Astrocyte of the hippocampus (primary cell): ENCODE measurements around the gene LRCH3.
"Not testable (repeated sequence)": the region's sequence is repeated elsewhere in the genome, so short reads cannot be mapped to it uniquely, and the experiment has no call there.

Source experiments
- DNase-seq: peaks from one replicate; pipeline ENCODE4 v3.0.0; 2011; ENCODE audit warnings: low read depth, low spot score

The LRCH3 gene

DNA sequence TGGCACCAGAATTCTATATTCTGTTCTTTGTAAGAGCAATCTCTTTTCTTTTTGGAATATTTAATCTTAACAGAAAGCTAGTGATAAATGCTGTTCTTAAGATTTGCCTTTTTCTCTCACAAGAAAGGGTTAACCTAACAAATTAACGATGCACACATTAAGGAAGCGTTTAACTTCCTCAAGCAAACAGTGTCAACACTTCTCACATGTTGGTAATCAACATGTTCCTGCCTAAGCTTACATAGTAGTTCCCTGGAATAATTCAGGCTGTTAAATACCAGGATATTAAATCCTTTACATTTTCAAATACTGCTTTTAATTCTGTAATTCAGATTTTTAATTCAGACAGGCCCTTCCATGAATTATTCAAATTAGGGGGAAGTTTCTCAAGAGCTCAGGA is 91.5 kb downstream of the LRCH3 start:
- DNase-seq: no peak

DNA sequence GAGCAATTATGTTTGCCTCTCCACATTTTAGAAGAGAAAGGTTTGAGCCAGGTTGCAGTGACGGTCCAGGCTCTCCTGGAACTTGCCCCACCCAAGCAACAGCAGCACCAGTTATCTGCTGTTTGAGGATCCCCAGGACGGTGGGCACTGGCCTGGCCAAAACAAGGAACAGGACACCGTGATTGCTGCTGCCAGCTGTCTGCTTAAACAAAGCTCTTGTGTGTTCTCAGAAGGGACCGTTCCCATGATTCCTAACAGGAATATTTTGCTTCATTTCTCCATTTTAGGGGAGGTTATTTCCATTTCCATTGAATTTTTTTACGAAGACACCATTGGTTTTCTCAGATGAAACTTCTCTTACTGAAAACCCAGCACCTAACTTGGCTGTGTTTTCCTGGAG is 92.5 kb downstream of the LRCH3 start:
- no peak for DNase-seq

DNA sequence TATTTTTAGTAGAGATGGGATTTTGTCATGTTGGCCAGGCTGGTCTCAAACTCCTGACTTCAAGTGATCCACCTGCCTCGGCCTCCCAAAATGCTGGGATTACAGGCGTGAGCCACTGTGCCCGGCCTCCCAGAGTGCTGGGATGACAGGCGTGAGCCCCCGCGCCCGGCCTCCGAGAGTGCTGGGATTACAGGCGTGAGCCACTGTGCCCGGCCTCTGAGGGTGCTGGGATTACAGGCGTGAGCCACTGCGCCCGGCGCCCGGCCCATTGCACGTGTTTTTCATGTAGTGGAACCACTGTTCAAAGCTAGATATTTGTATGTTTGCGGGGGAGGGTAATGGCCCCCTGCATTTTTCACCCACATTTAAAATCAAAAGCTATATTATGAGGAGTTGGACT is 93.3 kb downstream of the LRCH3 start:
- DNase-seq: not testable (repeated sequence)

DNA sequence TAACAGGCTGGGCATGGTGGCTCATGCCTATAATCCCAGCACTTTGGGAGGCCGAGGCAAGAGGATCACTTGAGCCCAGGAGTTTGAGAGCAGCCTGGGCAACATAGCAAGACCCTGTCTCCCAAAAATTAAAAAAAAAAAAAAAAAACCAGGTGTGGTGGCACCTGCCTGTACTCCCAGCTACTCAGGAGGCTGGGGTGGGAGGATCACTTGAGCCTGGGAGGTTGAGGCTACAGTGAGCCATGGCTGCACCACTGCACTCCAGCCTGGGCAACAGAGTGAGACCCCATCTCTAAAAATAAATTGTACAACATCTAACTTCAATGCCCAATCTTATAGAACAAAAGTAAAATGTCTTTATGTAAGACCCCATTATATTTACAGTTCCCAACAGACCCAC is 95.0 kb downstream of the LRCH3 start:
- DNase-seq: not testable (repeated sequence)

DNA sequence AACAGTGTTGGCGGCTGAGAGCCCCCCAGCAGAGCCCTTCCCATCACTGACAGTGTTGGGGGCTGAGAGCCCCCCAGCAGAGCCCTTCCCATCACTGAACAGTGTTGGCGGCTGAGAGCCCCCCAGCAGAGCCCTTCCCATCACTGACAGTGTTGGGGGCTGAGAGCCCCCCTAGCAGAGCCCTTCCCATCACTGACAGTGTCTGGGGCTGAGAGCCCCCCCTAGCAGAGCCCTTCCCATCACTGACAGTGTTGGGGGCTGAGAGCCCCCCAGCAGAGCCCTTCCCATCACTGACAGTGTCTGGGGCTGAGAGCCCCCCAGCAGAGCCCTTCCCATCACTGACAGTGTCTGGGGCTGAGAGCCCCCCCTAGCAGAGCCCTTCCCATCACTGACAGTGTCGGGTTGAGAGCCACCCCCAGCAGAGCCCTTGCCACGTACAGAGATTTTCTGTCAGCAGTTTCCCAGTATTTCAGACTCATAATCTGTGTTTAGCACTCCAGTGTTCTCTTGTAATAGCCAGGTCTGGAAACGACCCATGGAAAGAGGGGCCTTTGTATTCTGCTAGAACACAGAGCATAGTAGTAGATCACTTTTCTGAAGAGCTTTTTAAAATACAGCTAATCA is 96.5 kb downstream of the LRCH3 start:
- DNase-seq: not testable (repeated sequence)

DNA sequence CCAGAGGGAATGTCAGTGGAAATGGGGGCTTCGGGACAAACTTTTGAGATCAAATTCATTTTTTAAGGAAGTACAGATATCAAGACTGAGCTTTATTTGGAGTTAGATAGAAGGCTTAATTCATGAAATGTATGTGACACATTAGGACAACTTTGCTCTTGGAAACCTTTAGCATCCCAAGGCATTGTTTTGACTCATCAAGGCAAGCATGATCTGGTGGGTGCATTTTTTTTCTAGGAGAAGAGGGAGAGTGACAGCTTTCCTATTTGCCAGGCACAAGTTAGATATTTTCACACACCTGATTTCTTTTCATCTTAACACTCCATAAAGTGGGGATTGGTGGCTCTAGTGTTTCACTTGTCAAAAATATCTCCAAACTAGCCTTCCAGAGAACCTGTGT is 97.5 kb downstream of the LRCH3 start:
- DNase-seq: no peak

DNA sequence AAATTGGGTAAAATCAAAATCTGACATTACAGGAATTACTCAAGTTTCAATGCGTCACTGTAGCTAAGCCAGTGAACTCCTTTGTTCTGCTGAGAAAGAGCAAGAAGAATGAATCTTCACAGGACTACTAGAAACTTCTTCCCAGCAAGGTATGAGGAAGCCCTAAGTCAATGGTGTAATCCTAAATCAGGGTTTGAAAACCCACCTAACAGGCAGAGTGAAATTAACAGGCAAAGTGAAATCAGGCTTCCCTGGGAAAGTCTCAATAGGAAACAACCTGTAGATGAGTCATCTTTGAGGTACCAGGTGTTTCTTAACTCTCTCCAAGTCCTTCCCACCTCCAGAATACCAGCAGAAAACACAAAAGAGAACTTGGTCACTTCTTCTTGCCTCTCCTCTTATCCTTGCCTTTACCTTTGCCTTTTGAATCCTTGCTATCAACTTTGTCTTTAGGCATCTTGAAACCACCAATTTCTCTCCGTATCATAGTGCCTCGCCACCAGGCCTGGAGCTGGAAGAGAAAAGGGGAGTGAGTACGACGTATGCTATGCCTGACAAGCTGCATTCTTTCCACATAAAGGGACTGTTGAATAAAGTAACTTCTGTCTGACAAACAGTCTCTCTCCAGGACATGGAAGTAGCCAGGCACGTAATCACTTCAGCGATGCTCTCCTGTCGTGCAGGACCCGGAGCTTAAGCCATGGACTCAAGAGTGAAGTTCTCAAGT is 98.3 kb downstream of the LRCH3 start:
- DNase-seq: peak; percentile 56

DNA sequence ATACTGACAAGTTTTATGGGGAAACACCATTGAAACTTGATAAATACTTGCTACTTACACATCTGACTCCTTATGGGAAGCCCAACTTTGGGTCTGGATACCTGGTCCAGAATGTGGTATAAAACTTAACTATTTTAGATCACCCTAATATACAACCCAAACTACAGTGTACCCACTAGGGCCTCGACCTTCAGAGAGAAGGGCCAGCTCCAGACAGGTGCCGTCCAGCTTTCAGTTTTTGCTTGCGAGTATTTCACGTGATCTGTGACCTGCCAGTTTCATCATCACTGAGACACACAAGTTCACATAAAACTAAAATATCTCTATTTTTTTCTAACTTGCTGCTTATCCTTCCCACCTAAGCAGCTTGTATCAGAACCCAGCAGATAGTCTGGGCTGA is 99.6 kb downstream of the LRCH3 start:
- no peak for DNase-seq

DNA sequence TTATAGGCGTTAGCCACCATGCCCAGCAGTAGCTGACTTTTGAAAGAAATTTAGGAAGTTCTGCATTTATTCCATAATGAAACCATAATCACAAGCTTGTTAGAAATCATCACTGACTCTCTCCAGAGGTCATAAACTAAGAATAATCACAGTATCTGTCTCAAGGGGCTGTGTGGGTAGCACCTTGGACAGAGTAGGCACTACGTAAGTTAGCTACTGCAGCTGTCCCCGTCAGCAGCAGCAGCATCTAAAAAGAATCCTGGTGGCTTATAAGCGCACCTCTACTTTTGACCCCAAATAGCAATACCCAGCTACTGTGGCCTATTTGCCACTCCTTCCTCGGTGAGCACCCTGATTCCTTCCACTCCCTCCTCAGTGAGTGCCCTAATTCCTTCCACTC is 101.1 kb downstream of the LRCH3 start:
- no peak for DNase-seq

DNA sequence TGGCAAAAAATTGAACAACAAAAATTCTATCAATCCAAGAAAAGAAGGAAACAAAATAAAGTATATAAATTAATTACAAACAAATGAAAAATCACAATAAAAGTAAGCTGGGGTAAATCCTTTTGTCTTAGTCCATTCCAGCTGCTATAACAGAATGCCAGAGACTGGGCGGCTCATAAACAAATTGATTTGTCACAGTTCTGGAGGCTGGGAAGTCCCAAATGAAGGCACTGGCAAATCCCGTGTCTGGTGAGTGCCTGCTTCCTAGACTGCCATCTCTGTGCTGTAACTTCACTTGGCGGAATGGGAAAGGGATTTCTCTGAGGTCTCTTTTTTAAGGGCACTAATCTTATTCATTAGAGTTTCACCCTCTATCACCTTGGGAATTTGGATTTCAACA is 105.4 kb downstream of the LRCH3 start:
- no peak for DNase-seq

DNA sequence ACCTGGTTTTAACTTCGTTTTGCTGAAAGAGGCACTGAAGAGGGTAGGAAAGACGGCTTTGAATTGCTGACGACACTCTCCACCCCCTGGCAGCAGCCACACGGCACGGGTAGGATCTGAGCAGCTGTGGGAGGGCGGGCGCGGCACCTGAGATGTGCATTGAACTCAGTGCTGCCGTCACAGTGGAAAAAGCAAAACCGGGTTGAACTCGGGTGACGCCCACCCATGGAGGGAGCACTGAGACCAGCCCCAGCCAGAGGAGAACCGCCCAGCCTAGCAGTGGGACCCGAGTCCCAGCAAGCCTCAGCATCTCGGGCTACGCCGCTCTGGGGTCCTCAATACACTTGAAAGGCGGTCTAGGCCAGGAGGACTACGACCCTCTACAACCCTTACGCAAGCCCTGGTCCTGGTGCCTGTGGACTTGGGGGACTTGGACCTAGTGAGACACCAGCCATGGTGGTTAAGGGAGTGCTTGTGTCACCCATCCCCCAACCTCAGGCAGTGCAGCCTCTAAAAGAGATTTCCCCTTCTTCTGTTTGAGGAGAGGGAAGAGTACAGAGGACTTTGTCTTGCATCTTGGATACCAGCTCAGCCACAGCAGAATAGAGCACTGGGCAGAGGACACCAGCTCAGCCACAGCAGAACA is 108.9 kb downstream of the LRCH3 start:
- no peak for DNase-seq

DNA sequence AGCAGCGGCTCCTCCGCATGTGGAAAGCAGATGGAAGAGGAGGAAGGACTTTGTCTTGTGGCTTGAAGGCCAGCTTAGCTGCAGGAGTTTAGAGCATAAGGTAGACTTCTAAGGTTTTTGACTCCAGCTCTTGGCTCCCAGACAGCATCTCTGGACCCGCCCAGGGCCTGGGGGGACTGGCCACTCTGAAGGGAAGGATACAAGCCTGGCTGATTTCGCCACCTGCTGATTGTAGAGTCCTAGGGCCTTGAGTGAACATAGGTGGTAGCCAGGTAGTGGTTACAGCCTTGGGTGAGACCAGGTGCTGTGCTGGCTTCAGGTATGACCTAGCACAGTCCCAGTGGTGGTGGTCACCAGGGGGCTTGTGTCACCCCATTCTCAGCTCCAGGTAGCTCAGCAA is 110.6 kb downstream of the LRCH3 start:
- no peak for DNase-seq

DNA sequence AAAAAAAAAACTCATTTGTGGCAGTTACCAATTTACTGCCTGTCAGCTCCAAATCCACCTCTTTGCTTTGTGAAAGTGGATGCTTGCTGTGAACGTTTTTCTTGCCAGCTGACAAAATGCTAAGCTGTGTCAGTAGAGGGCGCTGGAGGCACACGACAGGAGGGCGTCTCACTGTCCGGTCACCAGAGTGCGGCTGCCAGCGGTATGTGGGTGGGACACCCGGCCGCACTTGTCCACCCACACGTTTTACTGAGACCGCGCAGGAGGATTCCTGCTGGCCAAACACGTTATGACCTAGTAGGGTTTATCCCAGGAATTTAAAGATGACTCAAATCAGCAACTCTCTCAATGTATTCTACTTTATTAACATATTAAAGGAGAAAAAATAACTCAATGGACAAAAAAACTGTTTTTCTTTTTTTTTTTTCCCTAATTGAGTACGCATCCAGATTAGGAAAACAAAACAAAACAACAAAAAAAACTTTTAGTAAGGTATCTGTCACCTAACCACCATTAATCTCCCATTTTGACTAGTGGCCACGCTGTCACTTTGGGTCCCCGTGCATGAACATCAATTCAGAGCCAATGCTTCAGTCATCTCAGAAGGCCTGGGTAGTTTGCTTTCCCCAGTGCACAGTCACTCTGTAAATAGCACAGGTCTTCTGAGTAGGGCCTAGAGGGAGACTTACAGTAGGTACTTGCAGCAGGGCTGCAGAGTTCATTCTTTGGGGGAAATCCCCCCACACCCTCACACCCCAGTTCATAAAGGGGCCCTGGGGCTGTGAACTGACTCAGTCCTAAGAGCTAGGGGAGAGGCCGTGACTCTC is 115.2 kb downstream of the LRCH3 start:
- DNase-seq: peak; percentile 97

DNA sequence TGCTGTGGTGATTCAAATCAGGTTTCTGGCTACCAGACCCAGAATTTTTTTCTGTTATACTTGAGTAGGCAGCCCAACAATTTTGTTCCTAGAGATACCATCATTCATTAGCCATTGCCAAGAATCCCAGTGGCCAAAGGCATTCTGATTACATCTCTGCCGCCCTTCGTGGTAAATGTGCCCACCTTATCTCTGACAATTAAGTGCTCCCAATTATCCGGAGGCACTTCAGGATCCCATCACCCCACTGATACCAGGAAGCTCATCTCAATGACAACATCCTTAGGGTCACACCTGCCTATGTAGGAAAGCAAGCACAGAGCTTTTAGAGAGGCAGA is 115.8 kb downstream of the LRCH3 start:
- no peak for DNase-seq

DNA sequence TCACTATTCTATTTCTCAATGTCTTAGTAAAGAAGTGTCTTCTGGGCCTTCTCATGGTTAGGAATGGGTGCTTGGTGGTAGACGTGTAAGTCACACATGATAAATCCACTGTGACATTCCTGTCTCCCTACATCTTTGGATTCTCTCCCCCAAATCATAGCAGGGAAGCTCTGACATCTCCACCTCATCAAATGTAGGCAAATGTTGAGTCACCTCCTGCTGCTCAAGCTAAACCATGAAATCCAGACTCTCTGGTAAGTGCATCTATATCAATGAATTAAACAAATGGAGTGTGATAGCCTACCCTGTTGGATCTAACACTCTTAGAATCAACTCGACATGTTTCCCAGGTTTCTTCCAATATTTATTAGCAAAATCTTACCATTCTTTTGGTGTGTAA is 116.1 kb downstream of the LRCH3 start:
- DNase-seq: no peak

DNA sequence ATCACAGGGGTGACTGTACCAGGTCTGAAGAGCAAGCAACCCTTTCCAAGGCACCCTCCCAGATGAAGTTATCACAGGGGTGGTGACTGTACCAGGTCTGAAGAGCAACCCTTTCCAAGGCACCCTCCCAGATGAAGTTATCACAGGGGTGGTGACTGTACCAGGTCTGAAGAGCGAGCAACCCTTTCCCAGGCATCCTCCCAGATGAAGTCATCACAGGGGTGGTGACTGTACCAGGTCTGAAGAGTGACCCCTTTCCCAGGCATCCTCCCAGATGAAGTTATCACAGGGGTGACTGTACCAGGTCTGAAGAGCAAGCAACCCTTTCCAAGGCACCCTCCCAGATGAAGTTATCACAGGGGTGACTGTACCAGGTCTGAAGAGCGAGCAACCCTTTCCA is 117.5 kb downstream of the LRCH3 start:
- DNase-seq: peak; percentile 12

DNA sequence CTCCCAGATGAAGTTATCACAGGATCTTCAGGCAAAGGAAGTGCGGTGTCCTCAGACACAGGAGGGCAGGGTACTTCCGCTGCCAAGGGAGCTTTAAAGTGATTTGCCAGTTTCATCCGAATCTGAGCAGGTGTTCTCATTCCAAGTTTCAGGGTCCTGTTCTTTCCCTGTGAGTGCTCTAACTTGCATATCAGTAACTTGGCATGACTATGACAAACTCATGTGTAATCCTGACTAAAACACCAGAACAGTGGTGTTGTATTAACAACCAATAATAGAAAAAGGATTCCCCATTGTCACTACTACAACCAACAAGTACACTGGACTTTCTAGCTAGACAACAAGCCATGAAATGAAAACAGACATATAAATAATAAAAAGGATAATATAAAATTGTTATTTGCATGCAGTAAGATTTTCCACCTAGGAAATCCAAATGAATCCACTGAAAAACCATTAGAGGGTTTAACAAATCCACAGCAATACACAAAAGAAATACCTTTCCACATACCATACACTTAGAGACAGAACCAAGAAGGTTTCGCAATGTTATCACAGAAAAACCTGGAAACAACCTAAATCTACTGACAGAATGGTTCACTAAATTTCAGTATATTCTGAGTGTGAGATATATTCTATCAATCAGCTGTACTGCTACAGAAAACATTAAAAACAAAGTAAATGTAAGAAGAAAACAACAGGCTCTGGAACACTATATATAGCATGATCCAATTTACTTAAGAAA is 118.1 kb downstream of the LRCH3 start:
- DNase-seq: no peak

DNA sequence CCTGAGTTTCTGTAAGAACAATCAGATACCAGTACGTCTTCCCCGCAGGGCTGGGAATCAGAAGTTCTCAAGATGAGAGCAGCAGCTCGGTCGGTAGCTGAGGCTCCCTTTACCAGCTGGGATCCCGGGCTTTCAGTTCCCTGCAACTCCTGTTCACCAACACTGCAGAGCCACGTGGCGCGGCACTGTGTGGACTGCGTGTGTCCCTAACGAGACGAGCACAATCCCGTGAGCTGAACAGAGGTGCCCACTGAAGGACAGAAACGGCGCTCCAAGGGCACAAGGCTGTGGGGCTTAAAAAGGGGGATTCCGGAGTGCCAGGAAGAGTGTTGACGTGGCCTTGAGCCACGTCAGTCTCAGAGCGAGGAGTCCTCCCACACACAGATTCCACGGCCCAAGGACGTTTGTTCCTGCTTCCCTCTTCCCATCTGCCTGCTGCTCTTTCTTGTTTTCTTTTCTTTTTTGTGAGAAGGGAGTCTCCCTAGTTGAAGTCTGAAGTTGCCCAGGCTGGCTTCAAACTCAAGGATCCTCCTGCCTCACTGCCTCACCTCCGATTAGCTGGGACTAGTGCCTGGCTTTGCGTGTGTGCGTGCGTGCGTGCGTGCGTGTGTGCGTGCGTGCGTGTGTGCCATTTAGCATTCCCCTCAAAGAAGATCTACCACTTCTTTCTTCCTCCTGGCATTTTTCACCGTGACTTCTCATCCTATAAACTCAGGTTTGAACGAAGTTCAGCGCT is 121.9 kb downstream of the LRCH3 start:
- peak; percentile 24 for DNase-seq

DNA sequence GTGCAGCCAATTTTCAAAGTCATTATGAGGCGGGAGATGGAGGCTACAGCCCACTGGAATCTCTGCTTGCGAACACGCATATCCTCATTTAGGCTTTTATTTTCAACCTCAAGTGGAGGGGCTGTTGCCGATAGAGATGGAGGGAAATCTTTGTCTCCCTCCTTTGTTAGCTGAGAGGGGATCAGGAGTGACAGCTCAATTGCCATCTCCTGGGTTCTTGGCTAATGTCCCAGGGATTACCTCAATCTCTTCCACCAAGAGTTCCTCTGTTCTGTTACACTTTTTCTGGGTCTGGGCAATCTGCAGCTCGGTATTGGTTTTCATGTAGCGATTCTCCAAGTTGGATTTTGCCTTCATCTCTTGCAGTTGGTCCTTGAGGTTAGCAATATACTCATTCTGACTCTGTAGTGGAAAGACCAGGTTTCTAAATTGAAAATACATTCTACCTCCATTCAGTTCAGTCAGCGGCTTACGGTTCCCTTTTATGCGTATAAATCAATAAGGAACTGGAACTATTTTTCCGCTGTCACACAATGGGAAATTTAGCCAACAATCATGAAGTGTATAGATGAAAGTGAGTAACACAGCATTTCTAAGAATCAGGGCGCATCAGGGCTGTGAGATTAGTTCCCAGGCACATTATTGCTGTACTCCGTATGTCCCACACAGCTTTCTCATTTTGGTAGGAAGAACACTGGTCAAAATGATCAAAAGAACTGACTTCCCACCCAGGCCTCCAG is 122.8 kb downstream of the LRCH3 start:
- DNase-seq: peak; percentile 11
